ENCODE measurements around the gene SMIM38.

DNA sequence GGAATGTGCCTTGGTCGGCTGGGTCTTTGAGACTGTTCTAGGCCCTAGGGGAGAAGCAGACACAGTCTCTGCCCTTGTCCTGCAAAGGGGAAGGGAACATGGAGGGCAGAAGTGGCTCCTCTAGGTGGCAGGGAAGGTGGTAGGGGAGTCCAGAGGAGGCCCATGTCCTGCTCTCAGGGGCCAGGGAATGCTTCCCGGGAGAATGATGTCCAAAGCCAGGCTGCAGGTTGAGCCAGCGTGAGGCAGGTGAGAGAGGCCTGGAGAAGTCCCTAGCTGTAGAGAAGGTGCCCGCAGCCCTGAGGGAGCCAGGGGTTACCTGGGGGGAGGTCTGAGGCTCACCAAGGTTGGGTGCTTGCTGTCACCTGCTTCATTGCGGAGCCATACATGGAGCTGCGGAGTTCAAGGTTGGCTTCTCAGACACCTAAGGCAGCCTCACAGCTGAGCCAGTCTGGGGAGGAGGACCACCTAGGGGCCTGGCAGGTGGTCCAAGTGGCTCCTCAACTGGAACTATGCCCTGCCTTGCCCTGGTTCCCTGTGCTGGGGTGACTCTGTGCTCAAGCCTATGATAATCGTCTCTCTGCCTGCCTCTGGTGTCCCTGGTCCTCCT lies 46.1 kb downstream of the SMIM38 start:
- TF ChIP-seq POLR2A (IDR thresholded peaks at IDR 0.05; ENCODE audit: borderline replicate concordance, extremely low read depth, insufficient read depth, insufficient read length) (no peak), CTCF (IDR thresholded peaks at IDR 0.05 in 2 of 3, conservative IDR thresholded peaks at IDR 0.05 in 1 of 3; ENCODE audit: borderline replicate concordance in 1 of 3, insufficient read depth in 1 of 3, low read depth in 2 of 3, low read length in 2 of 3) (no peak)
